Calu3 (cell line): ENCODE measurements around the gene TRIM62. TPM values are rescaled to one million over a fixed set of nuclear protein-coding genes. Genes with fewer than 3 reads are reported as not detected.

Source experiments
- BruUV-seq: library from RNA; stranded (reverse); fragments of 400-500 nt; replicated peaks from 2 replicates; lab custom pipeline; 2021; lab: Mats Ljungman, UMichigan
- CTCF ChIA-PET: fragments of 300-600 bp; sonication (Branson Sonifier 250); formaldehyde crosslinking; loops from one replicate; lab custom pipeline; 2022; ENCODE audit warnings: antibody characterized with exemption; lab: Charles Lee
- DNase-seq: peaks from one replicate; pipeline ENCODE4 v3.0.0; 2022
- H3K27ac Mint-ChIP-seq: one replicate; pipeline ENCODE4 v1.8.0; 2022; ENCODE audit warnings: mixed read lengths; ENCODE audit not compliant: unreplicated experiment
- H3K27me3 Mint-ChIP-seq: one replicate; pipeline ENCODE4 v1.8.0; 2022; ENCODE audit warnings: mixed read lengths; ENCODE audit not compliant: unreplicated experiment
- H3K36me3 Mint-ChIP-seq: one replicate; pipeline ENCODE4 v1.8.0; 2022; ENCODE audit warnings: mild to moderate bottlenecking, moderate library complexity, mixed read lengths; ENCODE audit not compliant: insufficient read depth, unreplicated experiment
- H3K4me1 Mint-ChIP-seq: one replicate; pipeline ENCODE4 v1.8.0; 2022; ENCODE audit warnings: mild to moderate bottlenecking, low read depth, mixed read lengths; ENCODE audit not compliant: unreplicated experiment
- H3K4me3 Mint-ChIP-seq: one replicate; pipeline ENCODE4 v1.8.0; 2022; ENCODE audit warnings: mild to moderate bottlenecking, low read depth, moderate library complexity, mixed read lengths; ENCODE audit not compliant: unreplicated experiment
- H3K9me3 Mint-ChIP-seq: one replicate; pipeline ENCODE4 v1.8.0; 2022; ENCODE audit warnings: low read depth, mixed read lengths; ENCODE audit not compliant: unreplicated experiment
- intact Hi-C: fragments of 100-400 bp; cut with micrococcal nuclease; formaldehyde crosslinking; loops from one replicate; pipeline ENCODE4 v1.10.0; 2022; ENCODE audit not compliant: unreplicated experiment
- total RNA-seq: library from RNA; stranded (reverse); gene quantifications from 2 replicates; pipeline ENCODE4 v1.2.3, GENCODE V29; 2022
- TF ChIP-seq, protein P1 (sequence below): fragments of 200-600 bp; IDR thresholded peaks from one replicate; pipeline ENCODE4 v1.8.0; 2022; ENCODE audit warnings: antibody characterized with exemption; ENCODE audit not compliant: unreplicated experiment

Gene TRIM62
- total RNA-seq, 1 experiment from 2014 or later, result 8.8 TPM

DNA sequence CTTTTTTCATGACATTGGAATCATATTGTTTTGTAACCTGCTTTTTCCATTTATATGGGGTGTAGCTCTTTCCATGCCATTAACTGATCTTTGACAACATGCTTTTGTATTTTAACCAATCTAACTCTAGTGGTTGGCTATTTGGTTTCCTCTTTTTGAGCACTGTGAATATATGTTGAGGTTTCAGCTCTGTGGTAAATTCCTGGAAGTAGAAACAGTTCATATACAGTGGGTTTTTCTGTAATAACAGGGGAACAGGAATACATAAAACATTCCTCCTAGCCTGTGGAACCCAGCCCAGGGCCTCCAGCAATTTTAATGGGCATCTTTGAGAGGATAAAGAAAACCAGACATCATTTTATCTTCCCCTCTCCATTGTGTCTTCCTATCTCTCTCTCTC, 83.5 kb downstream of the TRIM62 start:
- DNase-seq, result no peak
- intact Hi-C loops, result loop anchor here (5.0 kb wide), 1 partner anchor 374 kb away; the partner anchor contains the start of gene ZSCAN20
- Mint-ChIP-seq H3K9me3 (no peaks in the 10 kb centered on the region), H3K27me3 (no peaks in the 10 kb centered on the region), H3K27ac (peak overlapping the region; percentile 83), H3K4me3 (no peak overlapping the region), H3K36me3 (peaks cover 12% of the 10 kb centered on the region), H3K4me1 (peaks cover 17% of the 10 kb centered on the region)
- TF ChIP-seq, protein P1, sequence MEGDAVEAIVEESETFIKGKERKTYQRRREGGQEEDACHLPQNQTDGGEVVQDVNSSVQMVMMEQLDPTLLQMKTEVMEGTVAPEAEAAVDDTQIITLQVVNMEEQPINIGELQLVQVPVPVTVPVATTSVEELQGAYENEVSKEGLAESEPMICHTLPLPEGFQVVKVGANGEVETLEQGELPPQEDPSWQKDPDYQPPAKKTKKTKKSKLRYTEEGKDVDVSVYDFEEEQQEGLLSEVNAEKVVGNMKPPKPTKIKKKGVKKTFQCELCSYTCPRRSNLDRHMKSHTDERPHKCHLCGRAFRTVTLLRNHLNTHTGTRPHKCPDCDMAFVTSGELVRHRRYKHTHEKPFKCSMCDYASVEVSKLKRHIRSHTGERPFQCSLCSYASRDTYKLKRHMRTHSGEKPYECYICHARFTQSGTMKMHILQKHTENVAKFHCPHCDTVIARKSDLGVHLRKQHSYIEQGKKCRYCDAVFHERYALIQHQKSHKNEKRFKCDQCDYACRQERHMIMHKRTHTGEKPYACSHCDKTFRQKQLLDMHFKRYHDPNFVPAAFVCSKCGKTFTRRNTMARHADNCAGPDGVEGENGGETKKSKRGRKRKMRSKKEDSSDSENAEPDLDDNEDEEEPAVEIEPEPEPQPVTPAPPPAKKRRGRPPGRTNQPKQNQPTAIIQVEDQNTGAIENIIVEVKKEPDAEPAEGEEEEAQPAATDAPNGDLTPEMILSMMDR, result no peak
- CTCF ChIA-PET, result no interaction called here
- BruUV-seq, result no TSS peak

DNA sequence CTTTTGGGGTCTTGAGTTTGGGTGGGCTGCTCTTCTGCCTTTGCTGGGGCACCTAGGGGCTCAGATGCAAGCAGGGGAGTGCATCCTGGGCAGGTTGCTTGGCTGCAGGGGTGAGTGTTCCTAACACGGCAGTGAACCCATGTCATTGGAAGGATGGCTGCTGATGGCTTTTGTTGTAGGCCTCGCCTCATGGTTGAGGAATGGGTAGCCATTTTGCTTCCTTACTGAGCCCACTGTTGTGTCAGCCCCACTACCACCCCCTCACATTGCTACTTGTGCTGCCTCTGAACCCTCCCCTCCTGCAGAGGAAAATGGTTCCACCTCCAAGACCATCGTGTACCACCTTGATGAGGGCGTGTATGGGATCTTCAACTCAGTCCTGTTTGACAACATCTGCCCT, 84.1 kb downstream of the TRIM62 start:
- intact Hi-C loops, result loop anchor here (5.0 kb wide), 1 partner anchor 375 kb away; the partner anchor contains the start of gene ZSCAN20
- Mint-ChIP-seq H3K4me3 (no peak overlapping the region), H3K4me1 (peaks cover 17% of the 10 kb centered on the region), H3K9me3 (no peaks in the 10 kb centered on the region), H3K27me3 (peaks cover 2% of the 10 kb centered on the region), H3K36me3 (peaks cover 12% of the 10 kb centered on the region), H3K27ac (no peak overlapping the region)
- CTCF ChIA-PET, result interaction anchor here (0.6 kb wide), 1 partner anchor 10 kb away, joined by 3 read pairs; no protein-coding TSS in a partner anchor
- no TSS peak for BruUV-seq
- TF ChIP-seq, protein P1, result no peak
- DNase-seq, result no peak

DNA sequence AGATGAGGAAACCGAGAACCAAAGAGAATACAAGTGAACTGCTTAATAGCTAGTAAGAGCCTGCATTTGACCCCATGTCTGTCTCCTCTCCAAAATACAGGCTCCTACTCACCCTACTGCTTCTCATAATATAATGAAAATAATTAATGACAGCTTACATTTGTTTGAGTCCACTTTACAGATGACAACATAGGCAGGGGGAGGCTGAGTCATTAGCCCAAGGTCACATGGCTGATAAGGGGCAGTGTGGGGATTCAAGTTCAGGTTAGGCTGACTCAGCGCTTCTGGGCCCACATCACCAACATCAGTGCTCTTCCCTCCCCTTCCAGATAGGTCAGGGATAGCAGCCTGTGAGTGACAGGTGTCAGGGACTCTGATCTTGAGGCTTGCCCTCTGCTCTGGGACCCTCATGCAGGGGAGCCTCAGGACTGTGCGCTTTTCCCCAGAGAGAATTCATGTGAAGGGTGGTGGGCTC, 84.7 kb downstream of the TRIM62 start:
- H3K9me3 Mint-ChIP-seq, result no peaks in the 10 kb centered on the region
- H3K27me3 Mint-ChIP-seq, result peaks cover 8% of the 10 kb centered on the region
- CTCF ChIA-PET, result interaction anchor here (0.6 kb wide), 1 partner anchor 9 kb away, joined by 3 read pairs; no protein-coding TSS in a partner anchor
- H3K36me3 Mint-ChIP-seq, result peaks cover 12% of the 10 kb centered on the region
- BruUV-seq, result no TSS peak
- TF ChIP-seq, protein P1, result no peak
- H3K27ac Mint-ChIP-seq, result peak overlapping the region; percentile 27
- intact Hi-C loops, result loop anchor here (5.0 kb wide), 1 partner anchor 375 kb away; the partner anchor contains the start of gene ZSCAN20
- no peak for DNase-seq
- H3K4me1 Mint-ChIP-seq, result peaks cover 17% of the 10 kb centered on the region
- no peak overlapping the region for H3K4me3 Mint-ChIP-seq

DNA sequence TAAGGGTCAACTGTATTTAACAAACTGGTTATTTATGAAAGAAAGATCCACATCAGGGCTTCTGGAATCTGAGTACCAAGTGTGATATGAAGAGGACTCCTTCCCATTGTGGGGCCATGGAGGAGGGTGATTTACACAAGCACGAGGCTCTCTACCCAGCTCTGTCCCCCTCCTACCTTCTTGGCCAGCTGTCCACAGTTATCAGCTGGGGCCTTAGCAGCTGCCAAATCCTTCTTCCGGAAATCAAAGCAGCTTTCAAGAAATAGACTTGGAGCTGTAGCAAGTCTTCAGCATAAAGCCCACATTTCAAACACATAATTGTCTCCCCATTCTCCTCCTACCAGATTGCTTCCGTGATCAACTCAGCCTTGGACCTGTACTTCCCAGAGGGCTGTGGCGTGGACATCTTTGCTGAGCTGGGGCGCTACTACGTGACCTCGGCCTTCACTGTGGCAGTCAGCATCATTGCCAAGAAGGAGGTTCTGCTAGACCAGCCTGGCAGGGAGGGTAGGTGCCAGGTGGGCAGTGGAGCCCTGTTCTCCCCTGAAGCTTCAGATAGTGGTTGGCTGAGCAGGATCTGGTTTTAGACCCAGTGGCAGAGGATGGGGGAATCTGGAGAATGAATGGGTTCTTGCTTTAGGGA, 85.4 kb downstream of the TRIM62 start:
- H3K4me1 Mint-ChIP-seq, result peaks cover 17% of the 10 kb centered on the region
- H3K27ac Mint-ChIP-seq, result peak overlapping the region; percentile 27
- H3K27me3 Mint-ChIP-seq, result peaks cover 8% of the 10 kb centered on the region
- no peaks in the 10 kb centered on the region for H3K9me3 Mint-ChIP-seq
- TF ChIP-seq, protein P1, result no peak
- DNase-seq, result no peak
- CTCF ChIA-PET, result interaction anchor here (1.1 kb wide), 1 partner anchor 115 kb away, joined by 3 read pairs; no protein-coding TSS in a partner anchor
- no peak overlapping the region for H3K4me3 Mint-ChIP-seq
- peaks cover 12% of the 10 kb centered on the region for H3K36me3 Mint-ChIP-seq
- intact Hi-C loops, result loop anchor here (5.0 kb wide), 1 partner anchor 376 kb away; the partner anchor contains the start of gene ZSCAN20
- no TSS peak for BruUV-seq

Other genes starting within 250 kb of the TRIM62 start
- gene RNF19B, start 217.2 kb downstream of the TRIM62 start, total RNA-seq, result 21.5 and 23.2 TPM in 2 replicates
- 226 and 233 TPM in 2 replicates for gene AK2, start 145.2 kb downstream of the TRIM62 start, total RNA-seq
- 3.3 and 3.6 TPM in 2 replicates for gene AZIN2, start 100.9 kb downstream of the TRIM62 start, total RNA-seq
- gene ZNF362, start 74.4 kb upstream of the TRIM62 start, total RNA-seq, result 28.2 and 29.5 TPM in 2 replicates
- gene A3GALT2, start 139.1 kb upstream of the TRIM62 start, total RNA-seq, result 0.61 TPM in 1 of 2 replicates, not detected in the other
- gene PHC2, start 249.1 kb upstream of the TRIM62 start, total RNA-seq, result 54.2 and 59.5 TPM in 2 replicates